Mucosa of gallbladder (tissue), 1 donor: ENCODE measurements around the gene PHACTR4. TPM values are rescaled to one million over a fixed set of nuclear protein-coding genes. Genes with fewer than 3 reads are reported as not detected.
"Not testable (repeated sequence)": the region's sequence is repeated elsewhere in the genome, so short reads cannot be mapped to it uniquely, and the experiment has no call there.

Experiments used
- DNase-seq: peaks from one replicate; pipeline ENCODE4 v3.0.0-alpha.2; 2020; ENCODE audit warnings: low spot score
- total RNA-seq: library from RNA; stranded (reverse); gene quantifications from one replicate; pipeline ENCODE4 v1.2.1, GENCODE V29; 2021
- donor health status: DM: no; HTN: no; CAD: no.

PHACTR4 gene
- total RNA-seq, 1 donor from 2014 or later = 36.5 TPM

DNA sequence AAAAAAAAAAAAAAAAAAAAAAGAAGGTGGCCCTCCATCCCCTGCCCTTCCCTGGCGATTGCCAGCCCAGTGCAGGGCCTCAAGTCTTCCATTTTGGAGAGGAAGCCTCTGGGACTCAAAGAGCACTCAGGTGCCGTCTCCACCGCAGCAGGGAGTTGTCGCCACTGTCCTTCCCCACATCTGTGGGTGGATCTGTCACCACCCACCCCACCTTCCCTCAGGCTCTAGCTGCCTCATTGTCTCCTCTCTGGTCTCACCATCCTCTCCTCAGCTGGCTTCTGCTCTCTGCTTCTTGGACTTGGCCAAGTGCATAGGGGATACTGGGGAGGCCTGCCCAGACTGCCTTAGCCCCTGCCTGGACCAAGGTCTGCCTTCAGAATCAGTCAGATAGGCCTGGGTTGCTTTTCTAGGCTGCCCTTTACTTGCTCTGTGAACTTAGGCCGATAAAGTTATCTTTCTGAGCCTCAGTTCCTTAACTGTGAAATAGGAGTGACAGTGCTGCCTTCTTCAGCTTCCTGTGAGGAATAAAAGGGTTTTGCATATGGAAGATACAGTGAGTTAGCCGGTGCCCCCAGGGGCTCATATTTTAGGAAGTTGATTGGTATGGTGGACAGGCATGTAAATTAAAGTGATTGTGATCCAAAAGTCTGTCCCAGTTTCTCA lies 152.1 kb downstream of the PHACTR4 start:
- DNase-seq = no peak

DNA sequence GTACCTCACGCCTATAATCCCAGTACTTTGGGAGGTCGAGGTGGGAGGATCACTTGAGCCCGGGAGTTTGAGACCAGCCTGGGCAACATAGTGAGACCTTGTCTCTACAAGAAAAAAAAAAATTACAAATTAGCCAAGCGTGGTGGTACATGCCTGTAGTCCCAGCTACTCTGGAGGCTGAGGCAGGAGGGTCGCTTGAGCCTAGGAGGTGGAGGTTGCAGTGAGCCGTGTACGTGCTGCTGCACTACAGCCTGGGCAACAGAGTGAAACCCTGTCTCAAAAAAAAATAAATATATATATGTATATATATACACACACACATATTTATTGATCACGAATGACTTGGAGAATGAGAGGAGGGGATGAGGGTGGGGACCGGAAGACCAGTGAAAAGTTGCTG lies 153.0 kb downstream of the PHACTR4 start:
- not testable (repeated sequence) for DNase-seq

DNA sequence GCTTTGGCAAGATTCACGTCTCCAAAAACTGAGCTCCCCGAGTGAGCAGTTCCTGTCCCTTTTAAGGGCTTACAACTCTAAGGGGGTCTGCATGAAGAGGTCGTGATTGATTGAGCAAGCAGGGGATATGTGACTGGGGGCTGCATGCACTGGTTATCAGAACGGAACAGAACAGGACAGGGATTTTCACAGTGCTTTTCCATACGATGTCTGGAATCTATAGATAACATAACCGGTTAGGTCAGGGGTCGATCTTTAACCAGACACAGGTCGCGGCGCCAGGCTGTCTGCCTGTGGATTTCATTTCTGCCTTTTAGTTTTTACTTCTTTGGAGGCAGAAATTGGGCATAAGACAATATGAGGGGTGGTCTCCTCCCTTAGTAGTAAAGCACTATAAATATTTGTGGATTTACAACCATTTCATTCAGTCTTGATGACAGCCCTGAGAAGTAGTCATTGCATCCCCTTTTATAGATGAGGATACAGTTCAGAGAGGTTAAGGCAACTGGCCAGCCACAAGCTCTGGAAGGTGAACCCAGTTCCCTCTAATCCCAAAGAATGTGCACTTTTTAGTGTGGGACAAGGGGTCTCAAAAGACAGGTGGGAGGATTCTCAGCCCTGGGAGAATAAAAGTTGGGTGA lies 155.6 kb downstream of the PHACTR4 start:
- DNase-seq = not testable (repeated sequence)

DNA sequence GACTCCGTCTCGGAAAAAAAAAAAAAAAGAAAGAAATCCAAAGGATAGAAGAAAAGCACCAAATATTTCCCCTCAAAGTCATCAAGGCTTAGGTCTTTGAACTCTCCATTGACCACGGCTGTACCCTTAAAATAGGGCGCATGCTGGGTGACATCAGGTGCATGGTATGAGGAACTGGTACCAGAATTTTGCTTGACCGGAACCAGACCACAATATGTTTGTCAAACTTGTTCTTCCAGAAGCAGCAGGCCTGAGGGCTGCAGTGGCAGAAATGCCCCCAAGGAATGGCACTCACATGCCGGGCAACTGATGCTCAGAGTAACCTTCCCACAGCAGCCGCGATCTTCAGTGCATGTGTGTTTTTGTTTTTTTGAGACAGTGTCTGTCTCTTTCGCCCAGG lies 157.3 kb downstream of the PHACTR4 start:
- peak; percentile 52 for DNase-seq

- no peak for DNase-seq
These were observed 160.9 kb downstream of the PHACTR4 start for GRCh38 chr1:28530456-28530855.

- no peak for DNase-seq
These were observed 165.1 kb downstream of the PHACTR4 start for GRCh38 chr1:28534671-28535070.

GRCh38 chr1:28535180-28535579 lies 165.6 kb downstream of the PHACTR4 start:
- no peak for DNase-seq

DNA sequence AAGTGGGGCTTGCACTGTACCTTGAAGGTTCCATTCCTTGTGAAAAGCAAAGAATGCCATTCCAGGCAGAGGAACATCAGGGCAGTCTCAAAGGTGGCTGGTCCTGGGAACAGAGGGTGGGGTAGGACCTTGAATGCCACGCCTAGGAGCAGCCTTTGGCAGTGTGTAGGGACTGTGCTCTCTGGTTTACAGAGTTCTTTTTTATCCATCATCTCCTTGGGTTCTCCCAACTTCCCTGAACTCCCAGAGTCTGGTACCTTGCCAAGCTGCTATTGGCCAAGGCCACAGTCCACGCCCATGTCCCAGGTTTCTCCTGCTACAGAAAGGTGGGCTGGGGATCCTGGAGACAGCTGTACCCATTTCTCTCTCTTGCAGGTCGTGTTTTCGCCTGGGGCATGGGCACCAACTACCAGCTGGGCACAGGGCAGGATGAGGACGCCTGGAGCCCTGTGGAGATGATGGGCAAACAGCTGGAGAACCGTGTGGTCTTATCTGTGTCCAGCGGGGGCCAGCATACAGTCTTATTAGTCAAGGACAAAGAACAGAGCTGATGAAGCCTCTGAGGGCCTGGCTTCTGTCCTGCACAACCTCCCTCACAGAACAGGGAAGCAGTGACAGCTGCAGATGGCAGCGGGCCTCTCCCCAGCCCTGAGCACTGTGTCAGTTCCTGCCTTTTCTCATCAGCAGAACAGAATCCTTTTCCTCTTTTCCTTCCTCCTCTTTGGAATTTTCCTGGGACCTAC lies 168.1 kb downstream of the PHACTR4 start:
- no peak for DNase-seq

DNA sequence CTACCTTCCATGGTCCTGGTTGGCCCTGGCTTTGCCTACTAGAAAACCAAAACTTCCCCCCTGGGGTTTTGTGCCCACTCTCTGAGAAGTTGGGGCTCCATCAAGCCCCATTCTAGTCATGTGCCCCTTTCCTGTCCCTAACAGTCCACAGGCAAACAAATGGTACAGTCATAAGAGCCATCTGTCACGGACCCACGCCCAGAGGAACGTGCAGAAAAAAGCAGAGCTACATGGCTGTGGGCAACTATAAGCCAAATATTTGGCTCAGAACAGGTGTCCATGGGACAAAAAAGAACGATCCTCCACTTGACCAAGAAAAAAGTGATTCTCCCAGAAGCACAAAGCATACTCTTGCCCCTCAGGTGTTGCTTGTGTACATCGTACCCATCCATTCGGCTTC lies 168.7 kb downstream of the PHACTR4 start:
- no peak for DNase-seq

DNA sequence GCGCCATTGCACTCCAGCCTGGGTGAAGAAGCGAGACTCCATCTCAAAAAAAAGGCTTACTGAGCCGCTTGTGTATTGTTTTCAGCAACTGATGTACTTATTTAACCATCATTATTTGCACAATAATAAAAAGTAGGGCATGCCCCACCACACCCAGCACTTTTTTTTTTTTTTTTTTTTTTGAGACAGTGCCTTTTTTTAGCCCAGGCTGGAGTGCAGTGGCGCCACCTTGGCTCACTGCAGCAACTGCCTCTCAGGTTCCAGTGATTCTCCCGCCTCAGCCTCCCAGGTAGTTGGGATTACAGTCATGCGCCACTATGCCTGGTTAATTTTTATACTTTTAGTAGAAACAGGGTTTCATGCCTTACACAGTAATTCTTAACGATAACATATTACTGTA lies 171.1 kb downstream of the PHACTR4 start:
- DNase-seq = no peak

DNA sequence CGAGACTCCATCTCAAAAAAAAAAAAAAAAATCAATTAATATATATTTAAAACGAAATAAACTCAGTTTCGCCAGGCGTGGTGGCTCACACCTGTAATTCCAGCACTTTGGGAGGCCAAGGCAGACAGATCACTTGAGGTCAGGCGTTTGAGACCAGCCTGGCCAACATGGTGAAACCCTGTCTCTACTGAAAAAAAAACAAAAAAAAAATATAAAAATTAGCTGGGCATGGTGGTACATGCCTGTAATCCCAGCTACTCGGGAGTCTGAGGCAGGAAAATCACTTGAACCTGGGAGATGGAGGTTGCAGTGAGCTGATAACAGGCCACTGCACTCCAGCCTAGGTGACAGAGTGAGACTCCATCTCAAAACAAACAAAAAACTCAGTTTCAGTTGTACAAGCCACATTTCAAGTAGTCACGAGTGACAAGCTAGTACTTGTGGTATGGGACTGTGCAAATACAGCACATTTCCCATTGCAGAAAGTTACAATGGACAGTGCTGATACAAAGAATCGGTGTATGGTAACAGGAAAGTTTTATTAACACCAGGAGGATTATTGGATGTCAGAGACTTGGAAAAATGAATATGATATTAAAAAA lies 172.0 kb downstream of the PHACTR4 start:
- not testable (repeated sequence) for DNase-seq

- DNase-seq = no peak
These were observed 175.7 kb downstream of the PHACTR4 start for GRCh38 chr1:28545246-28545628.

- DNase-seq = no peak
These were observed 178.8 kb downstream of the PHACTR4 start for GRCh38 chr1:28548318-28548717.

Other genes with a start within 250 kb of the PHACTR4 start
- gene PTAFR, start 193.1 kb upstream of the PHACTR4 start, total RNA-seq = 9.8 TPM
- 61.9 TPM for gene DNAJC8, start 136.7 kb upstream of the PHACTR4 start, total RNA-seq
- 208 TPM for gene ATP5IF1, start 133.6 kb upstream of the PHACTR4 start, total RNA-seq
- 19.6 TPM for gene SESN2, start 110.2 kb upstream of the PHACTR4 start, total RNA-seq
- 13.1 TPM for gene MED18, start 40.7 kb upstream of the PHACTR4 start, total RNA-seq
- gene RCC1, start 136.3 kb downstream of the PHACTR4 start, total RNA-seq = 30.3 TPM
- 19.3 TPM for gene TRNAU1AP, start 183.3 kb downstream of the PHACTR4 start, total RNA-seq
- 1.8 TPM for gene RAB42, start 222.5 kb downstream of the PHACTR4 start, total RNA-seq